HepG2 (cell line): ENCODE measurements around the gene SBK1. TPM values are rescaled to one million over a fixed set of nuclear protein-coding genes. Genes with fewer than 3 reads are reported as not detected.

ENCODE experiments used
- BORCS8-MEF2B ChIP-seq: sonication (generic); formaldehyde crosslinking; IDR thresholded peaks from 2 replicates; pipeline ENCODE4 v1.8.0; 2022; ENCODE audit warnings: mild to moderate bottlenecking, missing genetic modification reagents
- E2F1 ChIP-seq: sonication (generic); formaldehyde crosslinking; IDR thresholded peaks from 2 replicates; pipeline ENCODE4 v1.5.0; 2020; ENCODE audit warnings: missing genetic modification reagents
- ERF ChIP-seq: IDR thresholded peaks from 2 replicates; pipeline ENCODE4 v1.6.1; 2018; ENCODE audit warnings: missing biosample characterization, missing genetic modification reagents
- ESRRA ChIP-seq: sonication (generic); formaldehyde crosslinking; IDR thresholded peaks from 2 replicates; pipeline ENCODE4 v1.5.1; 2020; ENCODE audit warnings: mild to moderate bottlenecking, low read depth, missing genetic modification reagents
- KDM2A ChIP-seq: sonication (generic); formaldehyde crosslinking; IDR thresholded peaks from 2 replicates; pipeline ENCODE4 v1.4.0; 2020; ENCODE audit warnings: low read depth, missing genetic modification reagents, borderline replicate concordance
- LCORL ChIP-seq, 2 experiments: fragments of 450-650 bp in 1 of 2; sonication (generic) in 1 of 2; formaldehyde crosslinking in 1 of 2; IDR thresholded peaks; 2 replicates each; pipeline versions ENCODE4 v1.5.0 to v1.6.1; 2017 to 2020; ENCODE audit warnings: antibody characterized with exemption in 1 of 2, missing genetic modification reagents in 1 of 2
- MTF1 ChIP-seq: sonication (generic); formaldehyde crosslinking; IDR thresholded peaks from 2 replicates; pipeline ENCODE4 v1.5.0; 2020; ENCODE audit warnings: missing genetic modification reagents
- NCOA2 ChIP-seq: sonication (generic); formaldehyde crosslinking; IDR thresholded peaks from 2 replicates; pipeline ENCODE4 v1.8.0; 2022; ENCODE audit warnings: inconsistent platforms
- PAX8 ChIP-seq: sonication (generic); formaldehyde crosslinking; IDR thresholded peaks from 2 replicates; pipeline ENCODE4 v1.8.0; 2022; ENCODE audit warnings: mild to moderate bottlenecking, missing genetic modification reagents, borderline replicate concordance
- PHF20 ChIP-seq: sonication (generic); formaldehyde crosslinking; IDR thresholded peaks from 2 replicates; pipeline ENCODE4 v1.5.0; 2020; ENCODE audit warnings: mild to moderate bottlenecking, missing genetic modification reagents
- PHF21A ChIP-seq: sonication (generic); formaldehyde crosslinking; IDR thresholded peaks from 2 replicates; pipeline ENCODE4 v1.5.0; 2020; ENCODE audit warnings: mild to moderate bottlenecking, missing genetic modification reagents
- RFX5 ChIP-seq: IDR thresholded peaks from 2 replicates; pipeline ENCODE4 v1.6.1; 2011; ENCODE audit warnings: low read depth, low read length, improper control_type of control experiment
- SMARCC2 ChIP-seq: fragments of 450-650 bp; IDR thresholded peaks from 2 replicates; pipeline ENCODE4 v1.6.1; 2017; ENCODE audit warnings: antibody characterized with exemption, mild to moderate bottlenecking
- THAP11 ChIP-seq: IDR thresholded peaks from 2 replicates; pipeline ENCODE4 v1.6.1; 2016; ENCODE audit warnings: missing biosample characterization, missing genetic modification reagents
- TRIM24 ChIP-seq: sonication (generic); formaldehyde crosslinking; IDR thresholded peaks from 2 replicates; pipeline ENCODE4 v1.8.0; 2022; ENCODE audit warnings: mild to moderate bottlenecking, missing genetic modification reagents
- U2AF1 ChIP-seq: fragments of 200-400 bp; formaldehyde crosslinking; optimal IDR thresholded peaks from 2 replicates; pipeline ENCODE3; 2017; ENCODE audit warnings: mild to moderate bottlenecking, low read depth, low read length
- ZFP1 ChIP-seq: IDR thresholded peaks from 2 replicates; pipeline ENCODE4 v1.6.1; 2016
- ZKSCAN1 ChIP-seq: fragments of 150-350 bp; IDR thresholded peaks from 2 replicates; pipeline ENCODE4 v1.6.1; 2014; ENCODE audit warnings: low read length
- ZNF24 ChIP-seq: fragments of 450-650 bp; IDR thresholded peaks from 2 replicates; pipeline ENCODE4 v1.6.1; 2017; ENCODE audit warnings: antibody characterized with exemption, mild to moderate bottlenecking
- ZNF510 ChIP-seq: sonication (generic); formaldehyde crosslinking; IDR thresholded peaks from 2 replicates; pipeline ENCODE4 v1.4.0; 2020; ENCODE audit warnings: low read depth, mild to moderate bottlenecking, missing genetic modification reagents
- ZNF768 ChIP-seq: sonication (generic); formaldehyde crosslinking; IDR thresholded peaks from 2 replicates; pipeline ENCODE4 v1.4.0; 2020; ENCODE audit warnings: missing genetic modification reagents
- ZNF83 ChIP-seq: sonication (generic); formaldehyde crosslinking; IDR thresholded peaks from 2 replicates; pipeline ENCODE4 v1.4.0; 2020; ENCODE audit warnings: missing genetic modification reagents, mild to moderate bottlenecking, borderline replicate concordance
- polyA plus RNA-seq, 8 experiments: library from polyadenylated mRNA; depleted of rRNA in 3 of 8; stranded (reverse) in 7 of 8; unstranded in 1 of 8; fragments of >200 nt; fragmentation: Illumina TruSeq in 4 of 8; extraction: Trizol in 4 of 8; gene quantifications; 2 replicates each; pipeline versions ENCODE4 v1.2.1 to v1.2.3, GENCODE V29; 2011 to 2016; ENCODE audit warnings: low read depth in 4 of 8, missing spikeins in 1 of 8, mixed read lengths in 1 of 8; ENCODE audit not compliant: insufficient read depth in 1 of 8
- total RNA-seq, 5 experiments: library from RNA; depleted of rRNA; stranded (reverse); fragments of >200 nt; fragmentation: Illumina TruSeq; extraction: Trizol; gene quantifications; 2 replicates each; pipeline ENCODE4 v1.2.3, GENCODE V29; 2016; ENCODE audit warnings: low read depth in 1 of 5
- TF ChIP-seq, protein P1 (sequence below), 2 experiments: sonication (generic) in 1 of 2; formaldehyde crosslinking in 1 of 2; IDR thresholded peaks; 2 replicates each; pipeline versions ENCODE4 v1.6.1 to v1.9.0; 2014 to 2022; ENCODE audit warnings: antibody characterized with exemption in 1 of 2, borderline replicate concordance in 1 of 2, inconsistent platforms in 1 of 2, low read depth in 1 of 2, missing genetic modification reagents in 1 of 2

The SBK1 gene
- total and polyA plus RNA-seq, 2 of the 13 experiments (the other 11 are each of a cell fraction or from before 2014, with no cell fraction given): 0.15 to 0.17 TPM

DNA sequence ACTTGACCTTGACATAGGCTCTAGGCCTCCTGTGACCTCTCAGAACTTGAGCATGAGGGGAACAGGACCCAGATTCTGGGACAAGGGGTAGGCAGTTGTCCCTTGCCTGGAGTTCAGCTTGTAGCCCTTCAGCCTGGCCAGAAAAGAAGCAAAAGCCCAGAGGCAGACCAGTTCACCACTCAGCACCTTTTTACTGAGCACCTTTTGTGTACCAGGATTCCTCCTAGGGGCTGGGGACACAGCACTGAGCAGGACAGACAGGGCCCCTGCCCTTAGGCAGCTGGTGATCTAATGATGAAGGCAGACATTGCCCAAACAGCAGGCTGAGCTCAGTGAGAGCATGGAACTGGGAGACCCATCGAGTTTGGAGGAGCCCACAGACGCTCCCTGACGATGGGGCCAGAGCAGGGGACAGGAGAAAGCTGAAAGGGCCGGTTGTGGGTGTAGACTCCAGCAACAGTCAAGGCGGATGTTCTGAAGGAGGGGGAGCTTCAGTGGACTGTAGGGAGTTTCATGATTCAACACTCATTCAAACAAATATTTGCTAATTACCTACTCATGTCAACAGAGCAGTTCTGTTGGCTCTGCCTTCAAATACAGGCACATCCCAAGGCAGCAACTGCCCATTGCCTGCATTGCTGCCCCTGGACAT, 32.0 kb downstream of the SBK1 start (continued):
- TF ChIP-seq, protein P1, sequence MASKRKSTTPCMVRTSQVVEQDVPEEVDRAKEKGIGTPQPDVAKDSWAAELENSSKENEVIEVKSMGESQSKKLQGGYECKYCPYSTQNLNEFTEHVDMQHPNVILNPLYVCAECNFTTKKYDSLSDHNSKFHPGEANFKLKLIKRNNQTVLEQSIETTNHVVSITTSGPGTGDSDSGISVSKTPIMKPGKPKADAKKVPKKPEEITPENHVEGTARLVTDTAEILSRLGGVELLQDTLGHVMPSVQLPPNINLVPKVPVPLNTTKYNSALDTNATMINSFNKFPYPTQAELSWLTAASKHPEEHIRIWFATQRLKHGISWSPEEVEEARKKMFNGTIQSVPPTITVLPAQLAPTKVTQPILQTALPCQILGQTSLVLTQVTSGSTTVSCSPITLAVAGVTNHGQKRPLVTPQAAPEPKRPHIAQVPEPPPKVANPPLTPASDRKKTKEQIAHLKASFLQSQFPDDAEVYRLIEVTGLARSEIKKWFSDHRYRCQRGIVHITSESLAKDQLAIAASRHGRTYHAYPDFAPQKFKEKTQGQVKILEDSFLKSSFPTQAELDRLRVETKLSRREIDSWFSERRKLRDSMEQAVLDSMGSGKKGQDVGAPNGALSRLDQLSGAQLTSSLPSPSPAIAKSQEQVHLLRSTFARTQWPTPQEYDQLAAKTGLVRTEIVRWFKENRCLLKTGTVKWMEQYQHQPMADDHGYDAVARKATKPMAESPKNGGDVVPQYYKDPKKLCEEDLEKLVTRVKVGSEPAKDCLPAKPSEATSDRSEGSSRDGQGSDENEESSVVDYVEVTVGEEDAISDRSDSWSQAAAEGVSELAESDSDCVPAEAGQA (IDR thresholded peaks at IDR 0.05; ENCODE audit: low read depth): no peak
- TF ChIP-seq, protein P1 (CRISPR knock-in tag; IDR thresholded peaks at IDR 0.05; ENCODE audit: borderline replicate concordance): no peak
- no peak for TF ChIP-seq ZNF510
- no peak for TF ChIP-seq ZNF768 (CRISPR knock-in tag)
- no peak for TF ChIP-seq PHF20 (CRISPR knock-in tag)
- TF ChIP-seq PAX8 (CRISPR knock-in tag): no peak
- TF ChIP-seq ZNF24: no peak
- 0 out of 2 replicates have a peak, but pooled peaks have one; percentile 14 for TF ChIP-seq NCOA2 (CRISPR knock-in tag)
- TF ChIP-seq KDM2A (CRISPR knock-in tag): peak; percentile 22; the same call in 1 of the 2 replicates
- no peak for TF ChIP-seq E2F1
- TF ChIP-seq ZKSCAN1: no peak
- no peak for TF ChIP-seq ESRRA
- TF ChIP-seq U2AF1: no peak
- peak; percentile 53; the same call in 1 of the 2 replicates for TF ChIP-seq ZFP1 (CRISPR knock-in tag)
- no peak for TF ChIP-seq BORCS8-MEF2B (CRISPR knock-in tag)
- no peak; the same call in 1 of the 2 replicates for TF ChIP-seq ERF (CRISPR knock-in tag)
- no peak for TF ChIP-seq MTF1
- TF ChIP-seq ZNF83 (CRISPR knock-in tag): no peak
- TF ChIP-seq THAP11 (CRISPR knock-in tag): peak; percentile 49; the same call in 1 of the 2 replicates
- TF ChIP-seq RFX5: no peak
- no peak for TF ChIP-seq TRIM24 (CRISPR knock-in tag)
- no peak for TF ChIP-seq SMARCC2
- TF ChIP-seq PHF21A (CRISPR knock-in tag): peak; percentile 16; the same call in 1 of the 2 replicates
- TF ChIP-seq LCORL (IDR thresholded peaks at IDR 0.05): no peak
- peak; percentile 78; the same call in 1 of the 2 replicates for TF ChIP-seq LCORL (CRISPR knock-in tag; IDR thresholded peaks at IDR 0.05)
